HG03060 (cell line): ENCODE results near the gene ZFAND4.
"Not testable (repeated sequence)": the region's sequence is repeated elsewhere in the genome, so short reads cannot be mapped to it uniquely, and the experiment has no call there.

ENCODE experiments used
- ATAC-seq: cut with Tn5 transposase; IDR thresholded peaks from one replicate; pipeline ENCODE4 v1.9.1; 2021; ENCODE audit warnings: low read depth, moderate number of reproducible peaks; ENCODE audit not compliant: unreplicated experiment

Gene ZFAND4

GRCh38 chr10:45644527-45644926, 28.0 kb downstream of the ZFAND4 start:
- no peak for ATAC-seq

DNA sequence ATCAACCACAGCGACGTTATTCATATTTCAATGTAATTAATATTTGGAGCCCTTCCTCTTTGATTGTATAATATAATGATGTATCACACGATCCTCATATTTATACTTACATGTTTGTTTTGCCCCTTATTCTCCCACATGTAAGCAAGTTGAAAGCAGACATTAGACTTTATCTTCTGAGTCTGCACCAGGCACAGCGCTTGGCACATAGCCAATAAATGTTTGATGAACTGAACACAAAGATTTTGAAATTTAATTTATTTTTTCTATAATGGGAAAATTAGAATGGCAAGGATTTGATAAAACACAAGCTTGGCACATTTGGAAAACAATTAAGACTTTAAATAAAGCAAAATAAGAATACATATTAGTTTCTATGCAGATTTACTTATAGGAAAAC, 31.6 kb downstream of the ZFAND4 start:
- no peak for ATAC-seq

DNA sequence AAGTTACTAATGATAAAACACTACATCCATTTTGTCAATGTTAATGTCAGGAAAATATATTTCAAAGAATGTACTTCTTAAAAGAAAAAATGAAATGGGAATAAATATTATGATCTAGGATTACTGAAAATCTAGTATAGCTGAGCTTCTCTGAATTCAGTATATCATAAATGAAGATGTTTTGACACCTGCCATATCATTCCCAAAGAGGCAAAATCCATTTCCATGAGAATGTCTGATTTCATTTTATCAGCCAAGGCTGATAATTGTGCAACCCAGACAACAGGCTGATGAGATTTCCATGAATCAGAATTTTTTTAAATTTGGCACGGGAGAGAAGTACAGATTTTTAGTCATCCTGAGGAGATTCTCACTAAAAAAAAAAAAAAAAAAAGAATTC, 32.5 kb downstream of the ZFAND4 start:
- no peak for ATAC-seq

DNA sequence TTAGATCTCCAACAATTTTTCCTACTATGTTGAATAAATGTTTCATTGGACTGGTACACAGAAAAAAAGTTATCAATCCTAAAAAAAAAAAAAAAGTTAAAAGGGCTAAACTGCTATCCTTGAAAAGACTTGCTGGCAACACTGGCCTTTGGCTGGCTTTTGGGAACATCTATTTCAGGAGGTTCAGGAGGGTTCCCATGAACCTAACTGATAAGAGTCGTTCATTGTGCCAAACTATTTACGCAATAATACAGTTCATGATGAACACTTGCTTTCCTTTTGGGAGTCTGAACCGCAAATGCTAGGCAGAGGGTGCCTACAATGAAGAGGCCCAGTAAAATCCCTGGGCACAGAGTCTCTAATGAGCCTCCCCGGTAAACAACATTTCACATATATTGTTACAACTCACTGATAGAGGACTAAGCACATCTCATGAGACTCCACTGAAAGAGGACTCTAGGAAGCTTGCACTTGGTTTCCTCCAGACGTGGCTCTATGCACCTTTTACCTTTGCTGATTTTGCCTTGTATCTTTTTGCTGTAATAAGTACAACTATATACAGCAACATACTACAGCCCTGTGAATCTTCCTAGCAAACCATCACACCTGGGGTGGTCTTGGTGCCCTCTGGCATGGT, 45.0 kb downstream of the ZFAND4 start:
- no peak for ATAC-seq

GRCh38 chr10:45625879-45626278, 46.7 kb downstream of the ZFAND4 start:
- ATAC-seq: no peak

- ATAC-seq: no peak
These were observed 47.8 kb downstream of the ZFAND4 start for GRCh38 chr10:45624724-45625123.

DNA sequence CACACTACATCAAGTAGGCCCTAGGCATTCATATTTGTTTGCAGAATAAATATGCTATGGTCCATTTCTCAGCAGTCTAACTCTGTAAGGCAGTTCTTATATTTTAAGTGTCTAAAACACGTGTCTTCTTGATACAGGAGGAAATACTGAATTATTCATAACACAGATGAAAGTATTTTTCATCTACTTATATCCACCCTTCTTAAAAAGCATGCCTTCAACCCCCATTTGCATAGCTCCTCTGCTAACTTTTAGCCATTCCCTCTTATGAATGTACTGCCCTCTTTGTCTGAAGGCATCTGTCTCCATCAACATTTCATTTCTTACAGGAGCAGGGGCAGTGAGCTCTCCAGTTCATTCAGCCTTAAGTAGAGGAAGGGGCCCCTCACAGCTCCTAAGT, 57.7 kb downstream of the ZFAND4 start:
- no peak for ATAC-seq

DNA sequence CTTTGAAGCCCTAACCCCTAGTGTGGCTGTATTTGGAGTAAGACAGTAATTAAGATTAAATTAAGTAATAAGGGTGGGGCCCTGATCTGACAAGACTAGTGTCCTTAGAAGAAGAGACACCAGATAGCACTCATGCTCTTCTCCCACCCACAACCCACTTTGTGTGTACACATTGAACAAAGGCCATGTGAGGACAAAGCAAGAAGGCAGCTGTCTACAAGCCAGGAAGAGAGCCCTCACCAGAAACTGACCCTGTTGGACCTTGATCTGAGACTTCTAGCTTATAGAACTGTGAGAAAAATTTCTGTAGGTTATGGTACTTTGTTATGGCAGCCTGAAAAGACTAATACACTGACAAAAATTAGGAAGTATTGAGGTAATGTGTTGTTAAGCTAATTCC, 59.8 kb downstream of the ZFAND4 start:
- ATAC-seq: no peak

DNA sequence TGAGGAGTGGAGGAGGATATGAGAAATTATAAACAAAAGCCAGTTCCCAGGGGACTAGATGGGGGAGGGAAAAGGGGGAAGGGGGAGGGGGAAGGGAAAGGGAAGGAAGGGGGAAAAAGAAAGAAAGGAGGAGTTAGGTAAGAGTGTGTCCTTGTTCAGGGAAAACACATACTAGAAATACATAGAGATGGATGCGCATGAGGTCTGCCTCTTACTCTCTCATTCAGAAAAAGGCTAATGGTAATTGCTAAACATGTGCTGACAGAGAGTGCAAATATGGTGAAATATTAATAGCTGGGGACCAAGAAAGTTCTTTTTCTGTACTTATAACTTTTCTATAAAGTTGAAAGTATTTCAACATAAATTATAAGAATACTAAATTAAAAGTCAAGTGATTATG, 64.5 kb downstream of the ZFAND4 start:
- no peak for ATAC-seq

- ATAC-seq: no peak
These were observed 65.3 kb downstream of the ZFAND4 start for GRCh38 chr10:45607276-45607675.

DNA sequence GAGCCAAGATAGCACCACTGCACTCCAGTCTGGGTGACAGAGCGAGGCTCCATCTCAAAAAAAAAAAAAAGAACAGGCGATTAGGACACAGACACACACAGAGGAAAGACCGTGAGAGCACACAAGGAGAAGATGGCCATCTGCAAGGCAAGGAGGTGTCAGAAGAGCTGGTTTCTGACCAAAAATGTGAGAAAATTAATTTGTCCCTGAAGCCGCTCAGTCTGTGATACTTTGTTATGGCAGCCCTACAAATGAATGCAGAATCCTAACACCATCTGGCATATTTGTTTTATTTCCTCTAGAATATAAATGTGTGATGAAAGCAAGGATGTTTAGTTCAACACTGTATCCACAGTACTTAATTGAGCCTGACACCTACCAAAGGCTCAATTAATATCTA, 69.7 kb downstream of the ZFAND4 start:
- ATAC-seq: no peak

- no peak for ATAC-seq
These were observed 70.4 kb downstream of the ZFAND4 start for GRCh38 chr10:45602082-45602730.

DNA sequence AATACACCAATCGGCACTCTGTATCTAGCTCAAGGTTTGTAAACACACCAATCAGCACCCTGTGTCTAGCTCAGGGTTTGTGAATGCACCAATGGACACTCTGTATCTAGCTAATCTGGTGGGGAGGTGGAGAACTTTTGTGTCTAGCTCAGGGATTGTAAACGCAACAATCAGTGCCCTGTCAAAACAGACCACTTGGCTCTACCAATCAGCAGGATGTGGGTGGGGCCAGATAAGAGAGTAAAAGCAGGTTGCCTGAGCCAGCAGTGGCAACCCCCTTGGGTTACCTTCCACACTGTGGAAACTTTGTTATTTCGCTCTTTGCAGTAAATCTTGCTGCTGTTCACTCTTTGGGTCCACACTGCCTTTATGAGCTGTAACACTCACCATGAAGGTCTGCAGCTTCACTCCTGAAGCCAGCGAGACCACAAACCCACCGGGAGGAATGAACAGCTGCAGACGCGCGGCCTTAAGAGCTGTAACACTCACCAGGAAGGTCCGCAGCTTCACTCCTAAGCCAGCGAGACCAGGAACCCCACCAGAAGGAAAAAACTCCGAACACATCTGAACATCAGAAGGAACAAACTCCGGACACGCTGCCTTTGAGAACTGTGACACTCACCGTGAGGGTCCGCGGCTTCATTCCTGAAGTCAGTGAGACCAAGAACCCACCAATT, 71.2 kb downstream of the ZFAND4 start:
- ATAC-seq: not testable (repeated sequence)

GRCh38 chr10:45600337-45601253, 72.0 kb downstream of the ZFAND4 start:
- ATAC-seq: not testable (repeated sequence)

DNA sequence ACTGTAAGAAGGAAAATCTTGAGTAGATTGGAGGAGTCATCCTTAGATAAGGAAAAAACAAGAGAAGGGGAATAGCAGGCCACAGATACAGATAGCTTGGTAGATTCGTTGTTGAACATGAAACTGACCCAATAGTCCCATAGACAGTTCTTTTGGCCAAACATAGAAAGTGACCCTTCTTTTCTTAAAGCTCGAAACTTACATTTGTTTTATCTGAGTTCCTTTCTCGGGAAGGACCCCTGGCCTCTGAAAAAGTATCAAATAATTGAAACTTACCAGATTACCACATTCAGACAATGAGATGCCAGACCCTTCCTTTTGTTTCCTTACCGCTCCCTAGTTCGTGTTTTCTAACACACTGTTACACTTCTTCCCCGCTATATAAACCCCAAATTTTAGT, 72.9 kb downstream of the ZFAND4 start:
- ATAC-seq: no peak

- no peak for ATAC-seq
These were observed 73.5 kb downstream of the ZFAND4 start for GRCh38 chr10:45599021-45599603.

- no peak for ATAC-seq
These were observed 76.0 kb downstream of the ZFAND4 start for GRCh38 chr10:45596526-45596925.

DNA sequence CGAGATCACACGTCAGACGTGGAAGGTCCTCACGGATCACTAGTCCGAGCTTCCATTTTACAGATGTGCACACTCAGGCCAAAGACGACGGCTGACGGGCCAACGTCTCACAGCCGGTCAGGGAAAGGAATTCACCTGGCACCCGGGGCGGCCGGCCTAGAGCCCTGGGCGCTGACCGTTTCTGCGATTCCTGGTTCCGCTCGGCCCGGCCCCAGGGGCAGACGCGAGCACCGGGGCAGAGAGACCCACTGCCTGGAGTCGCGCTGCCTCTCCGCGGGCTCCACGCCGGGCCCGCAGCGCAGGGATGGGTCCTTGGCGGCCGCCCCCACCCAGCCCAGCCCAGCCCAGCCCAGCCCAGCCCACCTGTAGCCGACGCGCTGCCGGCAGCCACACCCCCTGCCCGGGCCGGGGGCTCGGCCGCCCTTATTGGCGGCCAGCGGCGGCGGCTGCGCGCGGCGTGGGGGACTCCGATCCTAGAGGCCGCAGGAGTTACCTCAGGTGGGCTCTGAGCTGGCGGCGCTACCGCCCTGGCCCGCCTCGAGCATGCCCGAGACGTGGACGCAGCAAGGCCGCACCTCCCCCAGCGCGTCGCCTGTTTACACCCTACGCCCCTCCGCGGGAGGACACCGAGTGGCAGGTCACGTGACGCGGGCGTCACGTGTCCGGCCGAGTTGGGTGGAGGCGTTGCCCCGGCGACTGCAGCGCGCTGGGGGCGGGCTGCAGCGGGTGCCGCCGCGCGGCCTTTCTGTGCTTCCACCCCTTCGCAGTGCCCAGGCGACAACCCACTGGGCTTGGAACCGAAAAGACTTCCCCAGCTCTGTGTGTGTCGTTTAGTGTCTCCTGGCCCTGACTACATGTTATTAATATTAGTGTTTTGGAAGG, 78.1 kb downstream of the ZFAND4 start:
- ATAC-seq: peak; percentile 68

- ATAC-seq: no peak
These were observed 78.7 kb downstream of the ZFAND4 start for GRCh38 chr10:45593938-45594275.

- ATAC-seq: no peak
These were observed 79.6 kb downstream of the ZFAND4 start for GRCh38 chr10:45592926-45593325.
